NCI-H2171 treated with DMSO at 0.1 percent for 48 hours (cell line): ENCODE measurements around the gene CAD.
"Not testable (repeated sequence)": the region's sequence is repeated elsewhere in the genome, so short reads cannot be mapped to it uniquely, and the experiment has no call there.

Source experiments
- DNase-seq: peaks from one replicate; lab custom pipeline; 2025; lab: John Stamatoyannopoulos, UW

Gene CAD

DNA sequence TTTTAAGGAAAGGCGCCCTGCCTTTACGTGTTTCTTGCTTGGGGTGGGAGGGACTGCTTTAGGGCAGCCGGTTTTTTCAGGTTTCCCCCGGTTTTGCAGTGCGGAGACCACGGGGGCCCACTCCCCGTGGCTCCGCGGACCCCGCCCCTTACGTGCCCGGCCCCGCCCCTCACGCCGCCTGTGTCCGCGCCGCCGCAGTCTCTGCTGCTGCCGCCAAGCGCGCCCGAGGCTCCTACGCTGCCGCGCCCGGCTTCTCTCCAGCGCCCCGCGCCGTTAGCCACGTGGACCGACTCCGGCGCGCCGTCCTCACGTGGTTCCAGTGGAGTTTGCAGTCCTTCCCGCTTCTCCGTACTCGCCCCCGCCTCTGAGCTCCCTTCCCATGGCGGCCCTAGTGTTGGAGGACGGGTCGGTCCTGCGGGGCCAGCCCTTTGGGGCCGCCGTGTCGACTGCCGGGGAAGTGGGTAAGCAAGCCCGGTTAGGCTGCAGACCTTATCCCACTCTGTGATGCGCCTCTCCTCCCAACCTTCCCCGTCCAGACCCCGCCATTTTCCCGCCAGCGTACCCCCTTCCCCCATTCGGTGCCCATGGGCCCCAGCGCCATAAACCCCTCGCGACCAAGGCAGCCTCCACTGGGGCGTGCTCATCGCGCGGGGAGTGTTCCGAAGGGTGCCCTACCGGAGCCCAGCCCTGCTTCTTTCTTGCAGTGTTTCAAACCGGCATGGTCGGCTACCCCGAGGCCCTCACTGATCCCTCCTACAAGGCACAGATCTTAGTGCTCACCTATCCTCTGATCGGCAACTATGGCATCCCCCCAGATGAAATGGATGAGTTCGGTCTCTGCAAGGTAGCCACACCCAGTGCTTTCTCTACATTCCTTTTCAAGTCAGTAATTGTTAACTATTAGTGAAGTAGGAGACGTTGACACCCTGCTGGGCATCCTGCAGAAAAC is at the start of gene CAD:
Gene CAD, plus strand, starts transcription at position 197 of the 949 bp plus-strand sequence. Its CDS starts 183 bp downstream, at position 380.
- peak; percentile 97 for DNase-seq

DNA sequence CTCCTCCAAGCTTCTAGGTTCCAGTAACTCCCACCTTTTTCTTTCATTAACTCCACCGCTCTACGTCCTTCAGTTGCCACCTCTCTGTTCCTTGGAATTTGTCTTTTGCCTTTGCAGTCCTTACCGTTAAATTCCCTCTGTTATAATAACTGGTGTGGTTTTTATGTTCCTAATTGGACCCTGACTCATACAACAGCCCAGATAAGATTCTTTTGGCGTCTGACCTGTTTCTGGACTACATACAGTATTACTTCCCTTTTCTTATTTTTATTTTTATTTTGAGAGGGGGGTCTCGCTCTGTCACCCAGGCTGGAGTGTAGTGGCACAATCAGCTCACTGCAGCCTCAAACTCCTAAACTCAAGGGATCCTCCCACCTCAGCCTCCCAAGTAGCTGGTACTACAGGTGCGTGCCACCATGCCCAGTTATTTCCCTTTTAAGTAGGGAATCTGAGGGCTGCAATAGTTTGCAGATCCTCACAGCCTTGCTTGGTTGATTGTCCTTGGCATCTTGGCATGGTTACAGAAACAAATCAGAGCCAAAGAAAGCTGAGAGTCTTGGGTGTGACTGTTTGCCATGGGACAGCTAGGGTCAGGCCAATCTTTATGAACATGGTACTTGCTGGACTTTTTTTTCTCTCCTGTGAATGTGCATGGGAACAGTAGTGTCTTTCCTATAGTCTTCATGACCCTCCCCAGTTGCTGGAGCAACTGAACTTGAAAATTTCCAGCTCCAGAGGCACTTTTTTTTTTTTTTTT is 46.4 kb upstream of the CAD start:
- no peak for DNase-seq

DNA sequence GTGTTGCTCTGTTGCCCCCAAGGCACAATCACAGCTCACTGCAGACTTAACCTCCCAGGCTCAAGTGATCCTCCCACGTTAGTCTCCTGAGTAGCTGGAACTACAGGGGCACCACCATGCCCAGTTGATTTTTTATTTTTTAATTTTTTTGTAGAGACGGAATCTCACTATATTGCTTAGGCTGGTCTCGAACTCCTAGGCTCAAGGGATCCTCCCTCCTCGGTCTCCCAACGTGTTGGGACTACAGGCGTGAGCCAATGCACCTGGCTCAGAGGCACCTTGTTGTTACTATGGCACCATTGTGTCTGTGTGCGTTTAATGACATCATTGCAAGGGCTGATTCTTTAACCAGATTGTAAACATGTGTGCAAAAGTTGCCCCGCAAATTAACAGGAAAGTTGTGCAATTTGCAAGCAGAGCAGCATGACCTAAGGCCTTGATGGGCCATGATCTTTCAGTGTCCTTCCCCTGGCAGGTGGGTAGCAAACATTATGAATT is 45.8 kb upstream of the CAD start:
- DNase-seq, result no peak

DNA sequence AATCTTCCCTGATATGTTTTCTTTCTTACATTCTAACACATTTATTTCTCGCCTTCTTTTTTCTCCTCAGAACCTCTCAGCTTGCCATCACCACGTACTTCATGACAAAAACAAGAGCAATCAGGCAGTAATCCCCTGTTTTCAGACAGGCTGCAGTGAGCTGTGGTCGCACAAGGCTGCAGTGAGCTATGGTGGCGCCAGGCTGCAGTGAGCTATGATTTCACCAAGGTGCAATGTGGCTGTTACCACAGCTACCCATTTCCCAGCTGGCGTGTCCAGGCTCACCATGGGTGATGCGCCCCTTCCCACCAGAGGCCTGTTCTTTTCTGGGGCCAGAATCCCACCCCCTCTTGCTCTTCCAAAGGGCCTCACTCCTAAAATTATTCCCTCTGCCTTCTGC is 42.5 kb upstream of the CAD start:
- DNase-seq, result no peak

DNA sequence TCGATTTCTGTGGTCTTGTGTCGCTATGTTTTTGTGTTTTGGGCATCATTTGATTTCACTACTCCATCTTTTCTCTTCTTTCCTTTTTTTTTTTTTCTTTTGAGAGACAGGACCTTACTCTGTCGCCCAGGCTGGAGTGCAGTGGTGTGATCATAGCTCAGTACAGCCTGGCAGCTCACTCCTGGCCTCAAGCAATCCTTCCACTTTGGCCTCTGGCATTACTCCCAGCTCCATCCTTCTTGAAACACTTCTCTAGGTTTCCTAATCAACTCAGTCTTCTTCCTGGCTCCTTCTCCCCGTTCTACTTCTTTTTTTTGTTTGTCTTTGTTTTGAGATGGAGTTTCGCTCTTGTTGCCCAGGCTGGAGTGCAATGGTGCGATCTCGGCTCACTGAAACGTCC is 41.8 kb upstream of the CAD start:
- no peak for DNase-seq

DNA sequence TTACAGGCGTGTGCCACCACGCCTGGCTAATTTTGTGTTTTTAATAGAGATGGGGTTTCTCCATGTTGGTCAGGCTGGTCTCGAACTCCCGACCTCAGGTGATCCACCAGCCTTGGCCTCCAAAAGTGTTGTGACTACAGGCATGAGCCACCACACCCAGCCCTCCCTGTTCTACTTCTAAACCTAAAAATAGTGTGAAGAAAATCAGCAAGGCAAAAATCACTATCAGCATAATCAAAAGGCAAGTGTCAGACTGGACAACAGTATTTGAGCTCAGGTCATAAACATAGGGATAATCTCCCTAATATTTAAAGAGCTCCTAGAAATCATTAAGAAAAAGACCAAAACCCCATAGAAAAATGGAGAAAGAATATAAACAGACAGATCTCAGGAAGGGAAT is 41.4 kb upstream of the CAD start:
- not testable (repeated sequence) for DNase-seq

DNA sequence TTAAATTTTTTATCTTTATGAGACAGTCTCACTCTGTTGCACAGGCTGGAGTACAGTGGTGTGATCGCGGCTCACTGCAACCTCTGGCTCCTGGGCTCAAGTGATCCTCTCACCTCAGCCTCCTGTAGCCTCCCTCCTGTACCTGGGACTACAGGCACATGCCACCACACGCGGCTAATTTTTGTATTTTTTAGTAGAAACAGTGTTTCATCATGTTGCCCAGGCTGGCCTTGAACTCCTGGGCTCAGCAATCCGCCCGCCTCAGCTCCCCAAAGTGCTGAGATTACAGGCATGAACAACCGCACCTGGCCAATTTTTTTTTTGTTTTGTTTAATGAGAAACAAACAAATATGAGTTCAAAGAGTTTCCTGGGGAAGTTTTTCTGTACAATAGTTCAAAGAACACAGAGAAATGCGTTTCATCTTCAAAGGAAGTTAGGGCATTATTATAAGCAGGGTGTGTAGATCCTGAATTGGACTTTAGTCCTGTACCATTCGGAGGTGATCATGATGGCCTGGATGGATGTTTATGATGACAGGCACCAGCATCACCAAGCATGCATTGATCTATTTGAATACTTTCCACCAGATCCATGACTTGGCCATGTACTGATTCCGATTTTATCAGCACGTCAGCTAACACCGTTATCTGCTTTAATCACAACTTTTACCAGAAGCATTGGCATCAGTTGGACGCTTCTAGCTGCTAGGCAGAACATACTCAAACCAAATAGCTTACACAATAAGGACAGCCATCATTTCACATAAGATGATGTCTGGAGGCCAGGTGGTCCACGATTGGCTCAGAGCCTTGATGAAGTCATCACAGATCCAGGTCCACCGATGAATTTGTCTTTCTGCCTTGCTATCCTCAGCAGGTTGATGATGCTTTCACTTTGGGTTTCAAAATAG is 39.5 kb upstream of the CAD start:
- no peak for DNase-seq

DNA sequence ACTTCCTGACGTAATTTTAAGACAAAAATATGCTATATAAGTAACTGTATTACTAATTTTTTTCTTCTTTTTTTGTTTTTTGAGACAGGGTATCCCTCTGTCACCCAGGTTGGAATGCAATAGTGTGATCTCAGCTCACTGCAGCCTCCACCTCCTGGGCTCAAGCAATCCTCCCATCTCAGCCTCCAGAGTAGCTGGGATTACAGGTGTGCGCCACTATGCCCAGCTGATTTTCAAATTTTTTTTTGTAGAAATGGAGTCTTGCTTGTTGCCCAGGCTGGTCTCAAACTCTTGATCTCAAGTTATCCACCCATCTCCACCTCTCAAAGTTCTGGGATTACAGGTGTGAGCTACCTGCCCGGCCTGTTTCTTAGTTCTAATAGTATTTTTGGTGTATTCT is 38.7 kb upstream of the CAD start:
- no peak for DNase-seq

DNA sequence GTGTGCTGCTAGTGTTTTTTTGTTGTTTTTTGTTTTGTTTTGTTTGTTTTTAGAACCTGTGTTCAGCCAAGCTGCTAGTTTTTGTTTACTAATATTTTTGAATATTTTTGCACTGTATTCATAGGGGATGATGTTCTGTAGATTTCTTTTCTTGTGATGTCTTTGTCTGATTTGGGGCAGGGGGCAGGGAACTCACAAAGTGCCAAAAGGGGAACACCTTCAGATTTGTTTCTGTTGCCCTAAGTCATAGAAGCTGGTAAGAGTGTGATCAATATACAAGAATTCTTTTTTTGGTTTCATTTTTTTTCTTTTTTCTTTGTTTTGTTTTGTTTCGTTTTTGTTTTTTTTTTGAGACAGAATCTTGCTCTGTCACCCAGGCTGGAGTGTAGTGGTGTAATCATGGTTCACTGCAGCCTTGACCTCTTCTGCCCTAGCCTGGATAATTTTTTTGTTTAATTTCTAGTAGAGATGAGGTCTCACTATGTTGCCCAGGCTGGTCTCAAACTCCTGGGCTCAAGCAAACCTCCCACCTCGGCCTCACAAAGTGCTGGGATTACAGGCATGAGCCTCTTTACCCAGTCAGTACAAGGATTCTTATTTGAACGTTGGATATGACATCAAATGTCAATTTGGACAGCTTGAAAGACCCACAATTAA is 37.7 kb upstream of the CAD start:
- DNase-seq, result no peak

DNA sequence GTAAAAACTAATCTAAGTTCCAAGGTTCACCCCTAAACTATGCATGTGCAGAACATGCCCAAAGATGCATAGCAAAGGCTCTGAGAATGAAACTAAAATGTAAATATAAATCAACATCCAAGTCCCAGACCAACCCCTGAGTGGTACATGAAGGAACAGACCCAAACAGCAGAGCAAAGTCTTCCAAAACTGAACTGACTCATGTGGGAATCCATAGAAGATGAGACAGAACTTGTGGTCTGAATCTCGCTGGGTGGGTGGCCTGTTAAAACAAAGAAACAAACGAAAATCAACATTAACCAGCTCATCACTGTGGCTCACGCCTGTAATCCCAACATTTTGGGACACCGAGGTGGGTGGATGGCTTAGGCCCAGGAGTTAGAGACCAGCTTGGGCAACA is 34.8 kb upstream of the CAD start:
- no peak for DNase-seq

DNA sequence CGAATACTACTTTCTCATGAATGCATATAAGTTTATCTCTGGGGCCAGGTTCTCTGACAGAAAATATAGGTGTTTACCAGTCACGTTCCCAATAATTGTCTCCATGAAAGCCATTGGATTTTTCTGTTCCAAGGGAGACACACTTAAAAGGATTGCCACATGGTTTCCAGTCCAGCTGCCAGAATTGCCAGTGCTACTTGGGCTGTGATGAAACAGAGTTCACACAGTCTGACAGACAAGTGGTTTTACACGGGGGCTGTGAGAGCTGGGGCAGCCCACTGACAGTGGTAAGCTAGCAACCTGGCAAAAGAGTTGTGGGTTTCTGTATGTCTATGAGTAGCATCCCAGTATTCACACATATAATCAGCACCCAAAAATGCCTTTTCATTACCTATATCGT is 33.1 kb upstream of the CAD start:
- DNase-seq, result no peak

DNA sequence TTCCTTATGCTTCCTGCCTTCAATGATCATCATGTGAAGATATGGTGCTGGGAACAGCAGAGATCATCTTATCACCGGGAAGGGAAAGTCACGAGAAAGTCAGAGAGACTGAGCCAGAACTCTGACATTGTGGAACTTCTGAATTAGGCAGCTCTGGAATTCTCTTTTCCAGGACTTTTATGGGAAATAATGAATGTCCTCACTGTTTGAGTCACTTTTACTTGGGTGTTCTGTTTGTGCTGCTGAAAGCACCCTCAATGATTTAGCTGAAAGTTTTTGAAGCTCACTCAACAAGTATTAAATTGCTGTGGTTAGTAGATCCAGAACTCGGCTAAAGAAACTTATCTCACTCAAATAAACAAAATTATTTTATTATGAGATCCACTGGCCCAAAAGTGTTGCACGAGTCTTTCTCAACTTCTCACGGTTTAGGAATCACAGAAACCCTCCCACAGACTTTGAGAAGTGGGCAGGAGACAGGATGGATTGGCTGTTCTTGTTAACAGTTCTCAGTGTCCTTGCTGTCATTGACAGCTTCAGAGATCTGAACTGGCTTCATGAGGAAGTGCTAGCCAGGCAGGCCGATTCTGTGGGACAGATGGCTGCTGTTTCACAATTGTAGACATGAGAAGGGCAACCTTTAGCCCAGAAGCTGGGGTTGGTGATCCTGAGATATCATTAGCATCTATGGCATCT is 31.7 kb upstream of the CAD start:
- DNase-seq, result peak; percentile 76

DNA sequence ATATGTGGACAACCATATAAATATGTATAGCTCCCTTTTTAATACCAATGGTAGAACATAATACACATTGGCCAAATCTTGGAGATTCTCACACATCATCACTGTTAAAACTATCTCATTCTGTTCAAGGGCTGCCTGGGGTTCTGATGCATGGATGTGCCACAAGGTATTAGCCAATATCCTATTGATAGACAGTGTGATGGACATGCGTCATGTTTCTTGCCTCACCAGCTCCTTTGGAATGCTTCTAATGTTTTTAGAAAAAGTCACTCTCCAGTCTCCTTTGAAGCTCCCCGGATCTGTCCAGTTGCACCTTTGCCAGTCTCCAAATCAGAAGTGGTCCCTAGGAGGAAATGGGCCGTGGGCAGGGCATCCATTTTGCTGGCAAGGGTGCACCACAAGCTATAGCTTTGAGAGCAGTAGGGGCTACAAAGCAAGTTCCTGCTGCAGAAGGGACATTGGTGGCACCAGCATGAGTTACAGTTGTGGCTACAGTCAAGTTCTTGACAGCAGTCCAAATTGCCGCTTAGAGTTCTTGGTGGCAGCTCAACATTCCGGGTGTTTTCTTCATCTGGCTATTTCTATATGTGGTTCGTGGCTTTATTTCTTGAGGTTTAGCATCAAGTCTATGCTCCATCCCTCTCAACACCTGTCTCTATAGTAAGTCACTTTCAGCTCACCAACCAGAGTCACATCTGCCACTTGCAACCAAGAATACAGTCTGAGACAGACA is 30.4 kb upstream of the CAD start:
- no peak for DNase-seq

DNA sequence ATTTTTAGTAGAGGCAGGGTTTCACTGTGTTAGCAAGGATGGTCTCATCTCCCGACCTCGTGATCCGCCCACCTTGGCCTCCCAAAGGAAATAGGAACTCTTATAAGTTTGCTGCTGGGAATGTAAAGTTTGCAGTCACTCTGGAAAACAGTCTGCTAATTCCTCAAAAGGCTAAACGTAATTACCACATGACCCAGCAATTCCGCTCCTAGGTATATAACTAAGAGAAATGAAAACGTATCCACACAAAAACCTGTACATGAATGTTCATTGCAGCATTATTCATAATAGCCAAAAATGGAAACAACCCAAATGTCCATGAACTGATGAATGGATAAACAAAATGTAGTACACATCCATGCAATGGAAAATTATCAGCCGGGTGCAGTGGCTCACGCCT is 27.2 kb upstream of the CAD start:
- no peak for DNase-seq

DNA sequence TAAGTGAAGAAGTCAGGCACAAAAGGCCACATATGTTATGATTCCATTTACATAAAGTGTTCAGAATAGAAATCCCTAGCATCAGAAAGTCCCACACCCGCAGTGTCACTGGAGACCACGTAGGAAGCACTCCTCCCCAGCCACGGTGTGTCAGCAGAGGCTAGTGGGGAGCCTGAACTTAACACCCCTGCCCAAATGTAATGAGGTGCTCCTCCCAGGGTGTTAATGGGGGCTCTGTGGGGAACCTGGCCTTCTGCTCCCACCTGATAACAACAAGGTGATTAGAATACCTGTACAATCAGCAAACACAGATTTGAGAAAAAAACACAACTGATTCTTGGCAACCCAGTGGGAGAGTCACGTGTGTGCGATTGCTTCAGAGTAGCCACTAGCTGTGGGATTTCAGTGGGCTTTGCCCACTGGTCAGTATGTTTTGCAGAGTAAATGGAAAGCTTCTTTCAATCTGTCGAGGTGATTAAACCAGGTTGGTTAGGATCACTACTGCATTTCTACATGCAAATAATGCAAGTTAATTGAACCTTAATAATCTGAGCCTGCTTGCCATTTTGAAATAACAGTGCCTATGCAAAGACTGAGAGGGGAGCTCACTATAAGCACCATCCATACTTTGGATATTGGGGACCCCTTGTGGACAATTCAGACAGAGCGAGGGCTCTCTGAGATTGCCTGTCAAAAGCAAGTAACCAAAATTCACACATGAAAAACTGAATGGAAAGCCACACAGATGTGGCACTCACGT is 25.9 kb upstream of the CAD start:
- DNase-seq, result peak; percentile 81

DNA sequence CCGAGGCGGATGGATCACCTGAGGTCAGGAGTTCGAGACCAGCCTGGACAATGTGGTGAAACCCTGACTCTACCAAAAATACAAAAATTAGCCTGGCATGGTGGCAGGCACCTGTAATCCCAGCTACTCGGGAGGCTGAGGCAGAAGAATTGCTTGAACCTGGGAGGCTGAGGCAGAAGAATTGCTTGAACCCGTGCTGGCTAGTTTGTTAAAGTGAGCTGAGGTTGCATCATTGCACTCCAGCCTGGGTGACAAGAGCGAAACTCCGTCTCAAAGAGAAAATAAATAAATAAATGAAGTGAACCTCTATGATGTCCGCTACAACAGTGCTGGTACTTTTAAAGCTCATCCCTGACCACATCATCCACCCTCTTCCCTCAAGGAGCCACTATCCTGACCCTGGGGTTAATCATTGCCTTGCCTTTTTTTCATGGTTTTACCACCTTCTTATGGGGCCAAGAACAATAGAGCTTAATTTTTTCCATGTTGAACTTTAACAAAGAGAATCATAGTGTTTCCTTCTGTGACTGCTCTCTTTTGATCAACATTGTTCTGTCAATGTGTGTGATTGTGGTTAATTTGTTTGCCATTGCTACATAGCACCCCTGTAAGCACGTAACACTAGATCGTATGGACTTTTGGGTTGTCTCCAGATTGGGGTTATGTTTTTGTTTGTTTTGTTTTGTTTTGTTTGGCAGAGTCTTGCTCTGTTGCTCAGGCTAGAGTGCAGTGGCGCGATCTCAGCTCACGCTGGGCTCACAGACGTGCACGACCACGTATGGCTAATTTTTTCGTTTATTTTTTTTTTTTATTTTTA is 22.4 kb upstream of the CAD start:
- DNase-seq, result no peak

DNA sequence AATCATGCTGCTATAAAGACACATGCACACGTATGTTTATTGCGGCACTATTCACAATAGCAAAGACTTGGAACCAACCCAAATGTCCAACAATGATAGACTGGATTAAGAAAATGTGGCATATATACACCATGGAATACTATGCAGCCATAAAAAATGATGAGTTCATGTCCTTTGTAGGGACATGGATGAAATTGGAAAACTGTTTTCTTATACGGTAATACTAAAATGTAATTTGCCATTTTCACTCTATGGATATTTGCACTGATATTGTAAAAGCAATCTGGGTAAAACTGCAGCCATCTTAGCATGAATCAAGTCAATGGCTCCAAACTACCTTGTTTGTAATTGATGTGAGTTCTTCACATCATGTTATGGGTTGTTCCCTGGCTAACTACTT is 21.4 kb upstream of the CAD start:
- not testable (repeated sequence) for DNase-seq

DNA sequence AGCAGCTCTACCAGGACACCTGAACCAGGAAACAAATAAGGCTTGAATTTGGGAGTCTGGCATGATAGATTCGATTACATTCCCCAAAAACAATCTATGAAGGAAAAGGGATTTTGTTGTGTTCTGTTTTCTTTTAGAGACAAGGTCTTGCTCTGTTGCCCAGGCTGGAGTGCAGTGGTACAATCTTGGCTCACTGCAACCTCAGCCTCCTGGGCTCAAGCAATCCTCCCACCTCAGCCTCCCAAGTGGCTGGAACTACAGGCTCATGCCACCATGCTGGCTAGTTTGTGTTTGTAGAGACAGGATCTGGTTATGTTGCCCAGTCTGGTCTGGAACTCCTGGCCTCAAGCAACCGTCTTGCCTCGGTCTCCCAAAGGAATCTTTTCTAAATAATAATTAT is 19.1 kb upstream of the CAD start:
- DNase-seq, result not testable (repeated sequence)
